B cell (primary cell): ENCODE data around the gene TP53TG5. TPM values are rescaled to one million over a fixed set of nuclear protein-coding genes. Genes with fewer than 3 reads are reported as not detected.

Experiments used
- ATAC-seq: fragments of 200-7000 bp; cut with Tn5 transposase; one replicate; pipeline ENCODE4 v1.10.0; 2021; ENCODE audit warnings: low read depth, mild to moderate bottlenecking, moderate number of reproducible peaks, moderate library complexity
- CTCF ChIA-PET: fragments of 350-600 bp; sonication (Branson Sonifier 250); formaldehyde crosslinking; loops from one replicate; lab custom pipeline; 2021; ENCODE audit warnings: antibody characterized with exemption, inconsistent platforms; lab: Charles Lee
- POLR2A ChIA-PET: fragments of 350-600 bp; sonication (Branson Sonifier 250); formaldehyde crosslinking; loops from one replicate; lab custom pipeline; 2021; ENCODE audit warnings: antibody characterized with exemption; lab: Charles Lee
- DNase-seq: peaks from one replicate; pipeline ENCODE4 v3.0.0; 2013
- H2AFZ ChIP-seq: 2 replicates; pipeline ENCODE4 v1.6.1; 2012; ENCODE audit warnings: mild to moderate bottlenecking, low read depth, low read length; ENCODE audit not compliant: insufficient read depth, poor library complexity, severe bottlenecking
- H3K27ac ChIP-seq, 2 donors: 1 replicate in 1 of 2; 2 replicates in 1 of 2; pipeline ENCODE4 v1.5.1; 2012 to 2013; ENCODE audit warnings: low read length in 2 of 2, mild to moderate bottlenecking in 2 of 2, moderate library complexity in 1 of 2
- H3K27me3 ChIP-seq, 4 experiments: fragments of 200-600 bp in 1 of 4; sonication (generic) in 1 of 4; replicated peaks in 1 of 4; 1 replicate in 2 of 4; 2 replicates in 2 of 4; pipeline versions ENCODE4 v1.6.1 to v1.7.0; 2013 to 2016; ENCODE audit warnings: low read length in 3 of 4, mild to moderate bottlenecking in 2 of 4, mixed read lengths in 1 of 4, moderate library complexity in 1 of 4; ENCODE audit not compliant: insufficient read depth in 4 of 4, control insufficient read depth in 3 of 4; ENCODE audit errors: control extremely low read depth in 1 of 4
- H3K36me3 ChIP-seq, 2 experiments: replicated peaks in 1 of 2; 1 replicate in 1 of 2; 2 replicates in 1 of 2; pipeline versions ENCODE4 v1.6.1 to v1.7.1; 2013; ENCODE audit warnings: low read length in 1 of 2; ENCODE audit not compliant: insufficient read depth in 2 of 2, control insufficient read depth in 1 of 2; ENCODE audit errors: control extremely low read depth in 1 of 2, extremely low read depth in 1 of 2
- H3K4me1 ChIP-seq, 2 donors: fragments of 200-600 bp in 1 of 2; sonication (generic) in 1 of 2; 1 replicate in 1 of 2; 2 replicates in 1 of 2; pipeline versions ENCODE4 v1.5.1 to v1.6.1; 2013 to 2017; ENCODE audit warnings: low read length in 2 of 2; ENCODE audit not compliant: control insufficient read depth in 2 of 2, insufficient read depth in 2 of 2
- H3K4me2 ChIP-seq: replicated peaks from 2 replicates; pipeline ENCODE3; 2012; ENCODE audit warnings: mild to moderate bottlenecking, low read depth, low read length; ENCODE audit not compliant: poor library complexity, severe bottlenecking
- H3K4me3 ChIP-seq, 5 experiments: fragments of 200-600 bp in 1 of 5; sonication (generic) in 1 of 5; 1 replicate in 3 of 5; 2 replicates in 2 of 5; pipeline versions ENCODE4 v1.5.1 to v1.7.0; 2011 to 2016; ENCODE audit warnings: low read length in 4 of 5, mild to moderate bottlenecking in 4 of 5, low read depth in 2 of 5, control low read depth in 1 of 5, moderate library complexity in 1 of 5; ENCODE audit not compliant: insufficient read depth in 1 of 5; ENCODE audit errors: control extremely low read depth in 1 of 5, extremely low read depth in 1 of 5
- H3K79me2 ChIP-seq: fragments of 200-600 bp; sonication (generic); one replicate; pipeline ENCODE4 v1.6.0; 2016; ENCODE audit warnings: low read length; ENCODE audit not compliant: control insufficient read depth, insufficient read depth
- H3K9ac ChIP-seq: fragments of 200-600 bp; sonication (generic); 2 replicates; pipeline ENCODE4 v1.6.1; 2017; ENCODE audit warnings: mild to moderate bottlenecking, low read length, moderate library complexity
- H3K9me3 ChIP-seq, 3 donors: one replicate each; pipeline versions ENCODE4 v1.6.1 to v1.7.1; 2013; ENCODE audit warnings: low read length in 2 of 3; ENCODE audit not compliant: control insufficient read depth in 2 of 3, insufficient read depth in 1 of 3; ENCODE audit errors: control extremely low read depth in 1 of 3
- H4K20me1 ChIP-seq: 2 replicates; pipeline ENCODE4 v1.6.0; 2012; ENCODE audit warnings: mild to moderate bottlenecking, low read length; ENCODE audit not compliant: insufficient read depth, control insufficient read depth, poor library complexity, severe bottlenecking
- H3K27ac Mint-ChIP-seq: one replicate; pipeline ENCODE4 v1.8.0; 2021; ENCODE audit warnings: mixed read lengths
- H3K27me3 Mint-ChIP-seq: one replicate; pipeline ENCODE4 v1.8.0; 2021; ENCODE audit warnings: mixed read lengths
- H3K4me1 Mint-ChIP-seq: one replicate; pipeline ENCODE4 v1.8.0; 2021; ENCODE audit warnings: mixed read lengths
- H3K4me3 Mint-ChIP-seq: one replicate; pipeline ENCODE4 v1.8.0; 2021; ENCODE audit warnings: mixed read lengths
- H3K9me3 Mint-ChIP-seq: one replicate; pipeline ENCODE4 v1.8.0; 2022; ENCODE audit warnings: mixed read lengths; ENCODE audit not compliant: insufficient read depth
- EZH2 ChIP-seq: IDR thresholded peaks from 2 replicates; pipeline ENCODE4 v1.6.1; 2012; ENCODE audit warnings: borderline replicate concordance, low read depth, mild to moderate bottlenecking, moderate library complexity, low read length; ENCODE audit not compliant: insufficient read depth, poor library complexity, severe bottlenecking
- WGBS: methylation state at CpG from one replicate; pipeline ENCODE4 v1.1.5; 2013; ENCODE audit warnings: missing lambda C conversion rate; ENCODE audit not compliant: insufficient coverage; 5-methylcytosine and 5-hydroxymethylcytosine counted together
- intact Hi-C: fragments of 100-400 bp; cut with micrococcal nuclease; formaldehyde crosslinking; loops from one replicate; pipeline ENCODE4 v1.10.0; 2022
- polyA plus RNA-seq: library from polyadenylated mRNA; depleted of rRNA; stranded (reverse); fragments of >200 nt; gene quantifications from 2 replicates; pipeline ENCODE4 v1.2.3, GENCODE V29; 2012
- total RNA-seq, 2 donors: library from RNA; stranded (reverse); fragments of 120-200 nt in 1 of 2; gene quantifications; 1 replicate in 1 of 2; 2 replicates in 1 of 2; pipeline versions ENCODE4 v1.2.3 to v1.2.4, GENCODE V29; 2013 to 2022
- TF ChIP-seq, protein P1 (sequence below): fragments of 200-600 bp; IDR thresholded peaks from one replicate; pipeline ENCODE4 v1.8.0; 2022; ENCODE audit warnings: antibody characterized with exemption, mild to moderate bottlenecking

TP53TG5 gene
- total and polyA plus RNA-seq, 2 donors (not counting 1 experiment from before 2014, with no cell fraction given) = not detected

GRCh38 chr20:45340951-45341350 is 37.2 kb downstream of the TP53TG5 start:
- Histone ChIP-seq H3K79me2 (no peaks in the 10 kb centered on the region), H3K36me3 (no peaks in the 10 kb centered on the region), H3K4me2 (no peak overlapping the region), H3K4me1 (peaks cover 1% of the 10 kb centered on the region in 2 donors), H3K4me3 (no peak overlapping the region), H4K20me1 (no peaks in the 10 kb centered on the region), H2AFZ (no peak overlapping the region), H3K27ac (no peak overlapping the region), H3K9me3 (no peaks in the 10 kb centered on the region), H3K9ac (no peak overlapping the region), H3K27me3 (peaks cover 0 to 17% (median 0%) of the 10 kb centered on the region in 4 experiments)
- 60% methylated on average over 1 of the region's 1 CpG for WGBS
- H3K4me3 Mint-ChIP-seq = no peak overlapping the region
- peaks cover 12% of the 10 kb centered on the region for H3K27me3 Mint-ChIP-seq
- no peak overlapping the region for H3K27ac Mint-ChIP-seq
- DNase-seq (no peak), ATAC-seq (no peak)
- H3K9me3 Mint-ChIP-seq = no peaks in the 10 kb centered on the region
- intact Hi-C loops = no loop called here
- ChIA-PET CTCF (interaction anchor here (0.8 to 1.8 kb wide), 4 partner anchors 22 to 109 kb away, joined by 3 to 4 read pairs (median 3); partner anchors contain the start of gene SYS1), POLR2A (no interaction called here)
- TF ChIP-seq, protein P1, sequence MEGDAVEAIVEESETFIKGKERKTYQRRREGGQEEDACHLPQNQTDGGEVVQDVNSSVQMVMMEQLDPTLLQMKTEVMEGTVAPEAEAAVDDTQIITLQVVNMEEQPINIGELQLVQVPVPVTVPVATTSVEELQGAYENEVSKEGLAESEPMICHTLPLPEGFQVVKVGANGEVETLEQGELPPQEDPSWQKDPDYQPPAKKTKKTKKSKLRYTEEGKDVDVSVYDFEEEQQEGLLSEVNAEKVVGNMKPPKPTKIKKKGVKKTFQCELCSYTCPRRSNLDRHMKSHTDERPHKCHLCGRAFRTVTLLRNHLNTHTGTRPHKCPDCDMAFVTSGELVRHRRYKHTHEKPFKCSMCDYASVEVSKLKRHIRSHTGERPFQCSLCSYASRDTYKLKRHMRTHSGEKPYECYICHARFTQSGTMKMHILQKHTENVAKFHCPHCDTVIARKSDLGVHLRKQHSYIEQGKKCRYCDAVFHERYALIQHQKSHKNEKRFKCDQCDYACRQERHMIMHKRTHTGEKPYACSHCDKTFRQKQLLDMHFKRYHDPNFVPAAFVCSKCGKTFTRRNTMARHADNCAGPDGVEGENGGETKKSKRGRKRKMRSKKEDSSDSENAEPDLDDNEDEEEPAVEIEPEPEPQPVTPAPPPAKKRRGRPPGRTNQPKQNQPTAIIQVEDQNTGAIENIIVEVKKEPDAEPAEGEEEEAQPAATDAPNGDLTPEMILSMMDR = no peak
- no peak for TF ChIP-seq EZH2
- no peaks in the 10 kb centered on the region for H3K4me1 Mint-ChIP-seq

DNA sequence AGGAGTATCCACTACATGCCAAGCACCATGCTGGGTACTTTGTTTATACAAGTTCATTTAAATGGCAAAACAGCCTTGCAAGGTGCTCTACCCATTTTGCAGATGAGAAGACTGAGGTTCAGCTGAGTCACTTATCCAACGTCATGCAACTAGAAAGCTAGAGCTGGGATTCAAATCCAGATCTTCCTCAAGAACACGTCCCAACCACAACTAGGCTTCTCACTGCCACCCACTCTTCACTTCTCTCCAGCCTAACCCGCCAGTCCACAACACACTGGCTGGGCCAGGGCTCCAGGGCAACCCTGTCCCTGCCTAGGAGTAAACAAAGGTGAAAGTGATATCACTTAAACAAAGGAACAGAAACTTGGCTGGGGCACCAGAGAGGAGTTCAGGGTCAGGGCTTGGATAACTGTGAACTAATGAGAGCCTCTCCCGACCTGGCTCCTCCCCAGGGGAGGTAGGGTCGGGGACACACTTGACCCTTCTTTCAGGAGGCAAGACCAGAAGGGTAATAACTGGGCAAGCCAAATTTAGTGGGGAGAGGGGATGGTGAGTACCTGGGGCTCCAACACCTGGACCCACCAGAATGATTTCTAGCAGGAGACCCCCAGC is 37.8 kb downstream of the TP53TG5 start:
- no peak overlapping the region for H3K27ac Mint-ChIP-seq
- H3K4me3 ChIP-seq = no peak overlapping the region
- no peak for DNase-seq

More for the DNA sequence above, 37.8 kb downstream of the TP53TG5 start:
- Histone ChIP-seq H4K20me1 (no peaks in the 10 kb centered on the region), H3K27ac (no peak overlapping the region), H3K9ac (no peak overlapping the region), H3K4me2 (no peak overlapping the region), H3K4me1 (no peaks in the 10 kb centered on the region), H3K79me2 (no peaks in the 10 kb centered on the region), H2AFZ (no peak overlapping the region), H3K27me3 (peaks cover 0 to 16% (median 0%) of the 10 kb centered on the region in 4 experiments), H3K9me3 (no peaks in the 10 kb centered on the region), H3K36me3 (no peaks in the 10 kb centered on the region)
- intact Hi-C loops = no loop called here
- ATAC-seq = no peak
- TF ChIP-seq EZH2 = no peak
- TF ChIP-seq, protein P1 = no peak
- no peak overlapping the region for H3K4me3 Mint-ChIP-seq
- WGBS = 93% methylated on average over 3 of the region's 5 CpGs
- POLR2A ChIA-PET = no interaction called here
- CTCF ChIA-PET = interaction anchor here (0.9 to 1.8 kb wide), 2 partner anchors 46 to 110 kb away, joined by 3 to 4 read pairs; no protein-coding TSS in a partner anchor
- H3K4me1 Mint-ChIP-seq = no peaks in the 10 kb centered on the region
- H3K9me3 Mint-ChIP-seq = no peaks in the 10 kb centered on the region
- H3K27me3 Mint-ChIP-seq = peaks cover 11% of the 10 kb centered on the region
